SK-N-SH (cell line): ENCODE measurements around the gene LPP. TPM values are rescaled to one million over a fixed set of nuclear protein-coding genes. Genes with fewer than 3 reads are reported as not detected.

Experiments used
- CTCF ChIA-PET: fragments of 300-600, 350-600 bp; formaldehyde crosslinking; extraction: SDS; loops from one replicate; lab custom pipeline; 2021; lab: Yijun Ruan, JAX
- POLR2A ChIA-PET: fragments of 350-600 bp; sonication (Branson Sonifier 250); formaldehyde crosslinking; extraction: SDS; loops from one replicate; lab custom pipeline; 2020; ENCODE audit warnings: antibody characterized with exemption, inconsistent platforms; lab: Yijun Ruan, JAX
- DNase-seq: peaks from one replicate; pipeline ENCODE4 v3.0.0; 2012
- H2AFZ ChIP-seq: fragments of 200-600 bp; sonication (generic); 2 replicates; pipeline ENCODE4 v1.8.1; 2016; ENCODE audit warnings: antibody characterized with exemption, mild to moderate bottlenecking, low read depth
- H3F3A ChIP-seq: fragments of 200-600 bp; sonication (generic); replicated peaks from 2 replicates; pipeline ENCODE3; 2016; ENCODE audit warnings: antibody characterized with exemption, mild to moderate bottlenecking; ENCODE audit not compliant: insufficient read depth
- H3K27ac ChIP-seq, 2 experiments: fragments of 200-500 bp in 1 of 2; fragments of 200-600 bp in 1 of 2; sonication (Bioruptor generic) in 1 of 2; sonication (generic), shearing (Covaris generic) in 1 of 2; 2 replicates each; pipeline versions ENCODE4 v1.5.1 to v1.6.1; 2014 to 2016; ENCODE audit warnings: low read depth in 2 of 2, inconsistent platforms in 1 of 2, low read length in 1 of 2, mild to moderate bottlenecking in 1 of 2, mixed read lengths in 1 of 2
- H3K27me3 ChIP-seq: fragments of 200-600 bp; sonication (generic), shearing (Covaris generic); 2 replicates; pipeline ENCODE4 v1.6.1; 2016; ENCODE audit warnings: mixed run types; ENCODE audit not compliant: insufficient read depth
- H3K36me3 ChIP-seq, 2 experiments: fragments of 200-500 bp in 1 of 2; fragments of 200-600 bp in 1 of 2; sonication (Bioruptor generic) in 1 of 2; sonication (generic) in 1 of 2; replicated peaks in 1 of 2; 2 replicates each; pipeline versions ENCODE3 to v1.5.1; 2014 to 2016; ENCODE audit warnings: low read length in 1 of 2, mild to moderate bottlenecking in 1 of 2; ENCODE audit not compliant: insufficient read depth in 2 of 2, control insufficient read depth in 1 of 2
- H3K4me1 ChIP-seq, 2 experiments: fragments of 200-500 bp in 1 of 2; fragments of 200-600 bp in 1 of 2; sonication (Bioruptor generic) in 1 of 2; sonication (generic), shearing (Covaris generic) in 1 of 2; 2 replicates each; pipeline versions ENCODE4 v1.5.1 to v1.6.1; 2014 to 2016; ENCODE audit warnings: low read depth in 1 of 2, low read length in 1 of 2, mixed run types in 1 of 2; ENCODE audit not compliant: insufficient read depth in 2 of 2, control insufficient read depth in 1 of 2
- H3K4me2 ChIP-seq: fragments of 200-600 bp; sonication (generic), shearing (Covaris generic); 2 replicates; pipeline ENCODE4 v1.6.1; 2017; ENCODE audit warnings: mixed run types
- H3K4me3 ChIP-seq, 2 experiments: fragments of 200-500 bp in 1 of 2; fragments of 200-600 bp in 1 of 2; sonication (Bioruptor generic) in 1 of 2; sonication (generic), shearing (Covaris generic) in 1 of 2; 2 replicates each; pipeline versions ENCODE4 v1.5.1 to v1.8.1; 2014 to 2016; ENCODE audit warnings: low read depth in 2 of 2, inconsistent platforms in 1 of 2, low read length in 1 of 2, mild to moderate bottlenecking in 1 of 2, mixed read lengths in 1 of 2, moderate library complexity in 1 of 2
- H3K79me2 ChIP-seq: fragments of 200-600 bp; sonication (generic); 2 replicates; pipeline ENCODE4 v1.8.1; 2017; ENCODE audit warnings: mild to moderate bottlenecking; ENCODE audit not compliant: insufficient read depth
- H3K9ac ChIP-seq: fragments of 200-600 bp; sonication (generic); 2 replicates; pipeline ENCODE4 v1.6.1; 2017; ENCODE audit warnings: mixed run types
- H3K9me2 ChIP-seq: fragments of 200-600 bp; sonication (generic); 2 replicates; pipeline ENCODE4 v1.6.1; 2017; ENCODE audit warnings: mixed run types
- H3K9me3 ChIP-seq: fragments of 200-600 bp; sonication (generic); 2 replicates; pipeline ENCODE4 v1.6.1; 2017; ENCODE audit warnings: mixed run types, mild to moderate bottlenecking, moderate library complexity
- H4K20me1 ChIP-seq: fragments of 200-600 bp; sonication (generic); 2 replicates; pipeline ENCODE4 v1.6.1; 2017; ENCODE audit warnings: mild to moderate bottlenecking, mixed run types; ENCODE audit not compliant: insufficient read depth
- CTCF ChIP-seq: fragments of 200-600 bp; sonication (generic); IDR thresholded peaks from 2 replicates; pipeline ENCODE4 v1.6.1; 2017; ENCODE audit warnings: antibody characterized with exemption, mild to moderate bottlenecking, moderate library complexity
- EP300 ChIP-seq, 2 experiments: IDR thresholded peaks; 2 replicates each; pipeline versions ENCODE4 v1.4.0 to v1.6.1; 2012; ENCODE audit warnings: borderline replicate concordance in 1 of 2, low read depth in 1 of 2, low read length in 1 of 2
- EZH2phosphoT487 ChIP-seq: fragments of 200-600 bp; sonication (generic); IDR thresholded peaks from 2 replicates; pipeline ENCODE4 v1.6.1; 2017; ENCODE audit warnings: low read depth, mixed run types, mild to moderate bottlenecking, antibody characterized with exemption, moderate library complexity, borderline replicate concordance
- FOXM1 ChIP-seq: IDR thresholded peaks from 2 replicates; pipeline ENCODE4 v1.4.0; 2012; ENCODE audit warnings: low read depth, mild to moderate bottlenecking
- GABPA ChIP-seq: IDR thresholded peaks from 2 replicates; pipeline ENCODE4 v1.4.0; 2012; ENCODE audit warnings: low read depth, mild to moderate bottlenecking
- GATA2 ChIP-seq: sonication (generic); formaldehyde crosslinking; IDR thresholded peaks from 2 replicates; pipeline ENCODE4 v1.5.0; 2020; ENCODE audit warnings: mild to moderate bottlenecking, missing genetic modification reagents
- IRF3 ChIP-seq: fragments of 150-350 bp; IDR thresholded peaks from 2 replicates; pipeline ENCODE4 v1.6.1; 2016; ENCODE audit warnings: mild to moderate bottlenecking, low read depth, low read length
- JUND ChIP-seq: IDR thresholded peaks from 2 replicates; pipeline ENCODE4 v1.4.0; 2012
- NFIC ChIP-seq: IDR thresholded peaks from 2 replicates; pipeline ENCODE4 v1.4.0; 2012; ENCODE audit warnings: borderline replicate concordance
- POLR2AphosphoS5 ChIP-seq: IDR thresholded peaks from 2 replicates; pipeline ENCODE4 v1.6.1; 2012; ENCODE audit warnings: low read depth, low read length
- RAD21 ChIP-seq: IDR thresholded peaks from 2 replicates; pipeline ENCODE4 v1.6.1; 2012; ENCODE audit warnings: mild to moderate bottlenecking, low read length
- RCOR1 ChIP-seq: fragments of 150-350 bp; IDR thresholded peaks from 2 replicates; pipeline ENCODE4 v1.6.1; 2017; ENCODE audit warnings: antibody characterized with exemption, low read length
- RFX5 ChIP-seq: IDR thresholded peaks from 2 replicates; pipeline ENCODE4 v1.6.1; 2012; ENCODE audit warnings: mild to moderate bottlenecking, improper control_type of control experiment, low read length
- SMC3 ChIP-seq: IDR thresholded peaks from 2 replicates; pipeline ENCODE4 v1.6.1; 2012; ENCODE audit warnings: low read depth, low read length, improper control_type of control experiment
- TAF1 ChIP-seq: IDR thresholded peaks from 2 replicates; pipeline ENCODE4 v1.6.1; 2012; ENCODE audit warnings: low read depth, mild to moderate bottlenecking, low read length, moderate library complexity, borderline replicate concordance
- TCF12 ChIP-seq: IDR thresholded peaks from 2 replicates; pipeline ENCODE4 v1.4.0; 2012
- TEAD4 ChIP-seq: IDR thresholded peaks from 2 replicates; pipeline ENCODE4 v1.4.0; 2012; ENCODE audit warnings: mild to moderate bottlenecking, borderline replicate concordance; ENCODE audit not compliant: insufficient read depth
- USF1 ChIP-seq: IDR thresholded peaks from 2 replicates; pipeline ENCODE4 v1.4.0; 2012; ENCODE audit warnings: low read depth, borderline replicate concordance
- USF2 ChIP-seq: fragments of 150-350 bp; IDR thresholded peaks from 2 replicates; pipeline ENCODE4 v1.6.1; 2017; ENCODE audit warnings: antibody characterized with exemption, low read length, low read depth, borderline replicate concordance
- ZBTB33 ChIP-seq: IDR thresholded peaks from 2 replicates; pipeline ENCODE4 v1.4.0; 2012; ENCODE audit warnings: low read depth, borderline replicate concordance
- WGBS: methylation state at CpG from one replicate; pipeline ENCODE4 v1.1.6; 2017; ENCODE audit warnings: low lambda C conversion rate; 5-methylcytosine and 5-hydroxymethylcytosine counted together
- polyA plus RNA-seq, 3 experiments: library from polyadenylated mRNA; depleted of rRNA; stranded (reverse); fragments of >200 nt; gene quantifications; 2 replicates each; pipeline ENCODE4 v1.2.3, GENCODE V29; 2012

The LPP gene
- polyA plus RNA-seq, 1 of the 3 experiments (the other 2 are of a cell fraction), result 6.6 TPM

DNA sequence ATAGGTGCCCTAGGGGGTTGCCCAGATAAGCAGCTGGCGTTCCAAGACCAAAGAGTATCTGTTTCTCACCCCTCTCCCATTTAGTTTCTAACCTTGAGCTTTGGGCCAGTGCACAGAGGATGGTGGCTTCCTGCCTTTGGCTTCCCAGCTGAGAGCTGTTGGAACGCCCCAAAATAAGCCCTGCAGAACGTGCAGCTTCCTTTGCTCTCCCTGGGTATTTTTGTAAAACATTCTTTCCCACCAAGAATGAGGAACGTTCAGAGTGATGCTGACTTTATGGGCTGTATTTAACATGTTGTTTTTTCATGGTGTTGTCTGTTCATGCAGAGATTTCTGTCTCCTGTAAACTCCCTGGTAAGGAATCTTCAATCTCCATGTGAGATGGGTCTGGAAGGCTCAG lies 63.8 kb downstream of the LPP start:
- peaks cover 11% of the 10 kb centered on the region for H3F3A ChIP-seq
- H3K36me3 ChIP-seq, result peaks cover 0 to 14% of the 10 kb centered on the region in 2 experiments
- DNase-seq, result no peak
- H3K27ac ChIP-seq, result no peak overlapping the region
- peaks cover 0 to 11% of the 10 kb centered on the region in 2 experiments; a peak in 1 of 4 replicates for H3K4me1 ChIP-seq
- ChIA-PET POLR2A (no interaction called here), CTCF (no interaction called here)
- no peak overlapping the region for H3K4me2 ChIP-seq
- H4K20me1 ChIP-seq, result no peaks in the 10 kb centered on the region
- no peak overlapping the region for H3K9ac ChIP-seq
- H3K9me2 ChIP-seq, result no peaks in the 10 kb centered on the region
- H3K9me3 ChIP-seq, result no peaks in the 10 kb centered on the region
- no peak overlapping the region for H2AFZ ChIP-seq
- WGBS, result 51% methylated on average over 4 of the region's 4 CpGs
- no peak overlapping the region for H3K4me3 ChIP-seq
- no peaks in the 10 kb centered on the region for H3K27me3 ChIP-seq
- peaks cover 100% of the 10 kb centered on the region for H3K79me2 ChIP-seq
- TF ChIP-seq EZH2phosphoT487 (no peak), SMC3 (no peak), TEAD4 (no peak), TCF12 (no peak), GABPA (no peak), RFX5 (no peak), JUND (no peak)

DNA sequence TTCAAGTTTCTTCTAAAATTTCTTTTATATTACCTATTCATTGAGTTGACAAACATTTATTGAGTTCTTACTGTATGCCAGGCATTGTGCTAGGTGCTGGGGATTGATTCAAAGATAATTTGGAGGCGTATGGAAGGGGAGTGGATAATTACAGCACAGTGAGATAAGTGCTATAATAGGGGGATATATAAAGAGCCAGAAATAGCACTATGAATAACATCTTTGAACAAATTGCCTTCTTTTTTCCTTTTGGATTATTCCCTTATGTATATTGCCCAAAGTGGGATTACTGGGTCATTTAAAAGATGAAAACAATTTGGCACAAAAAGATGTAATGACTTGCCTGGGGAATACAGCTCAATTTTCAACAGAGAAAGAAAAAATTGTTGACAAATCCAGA lies 64.6 kb downstream of the LPP start:
- H3K27me3 ChIP-seq, result no peaks in the 10 kb centered on the region
- no peak overlapping the region for H2AFZ ChIP-seq
- no peak for DNase-seq
- no peak overlapping the region for H3K9ac ChIP-seq
- TF ChIP-seq POLR2AphosphoS5, result no peak
- TF ChIP-seq NFIC, result no peak
- no peak for TF ChIP-seq GATA2 (CRISPR knock-in tag)
- no peak for TF ChIP-seq SMC3
- TF ChIP-seq CTCF, result no peak
- no peak for TF ChIP-seq USF1
- TF ChIP-seq RCOR1, result no peak
- TF ChIP-seq USF2, result no peak
- no peak for TF ChIP-seq RFX5
- no peak for TF ChIP-seq RAD21
- no peak for TF ChIP-seq FOXM1
- no peak for TF ChIP-seq TAF1
- no peak for TF ChIP-seq EP300 (IDR thresholded peaks at IDR 0.05; ENCODE audit: borderline replicate concordance in 1 of 2, low read depth in 1 of 2, low read length in 1 of 2)
- no peak for TF ChIP-seq GABPA
- TF ChIP-seq IRF3, result no peak
- TF ChIP-seq EZH2phosphoT487, result no peak
- TF ChIP-seq ZBTB33, result no peak
- H3K4me2 ChIP-seq, result no peak overlapping the region
- H3K4me1 ChIP-seq, result 0 out of 4 replicates have a peak, but pooled peaks cover 0 to 3% of the 10 kb centered on the region in 2 experiments
- no peak overlapping the region for H3K27ac ChIP-seq
- no peaks in the 10 kb centered on the region for H3K9me3 ChIP-seq
- POLR2A ChIA-PET, result no interaction called here
- H3K9me2 ChIP-seq, result no peaks in the 10 kb centered on the region
- peaks cover 0 to 14% of the 10 kb centered on the region in 2 experiments for H3K36me3 ChIP-seq
- 93% methylated on average over 1 of the region's 1 CpG for WGBS
- peaks cover 100% of the 10 kb centered on the region for H3K79me2 ChIP-seq
- no peak overlapping the region for H3K4me3 ChIP-seq
- CTCF ChIA-PET, result no interaction called here
- no peaks in the 10 kb centered on the region for H4K20me1 ChIP-seq
- peaks cover 8% of the 10 kb centered on the region for H3F3A ChIP-seq
